HG03139 (cell line): ENCODE results near the gene CORO2B.
"Not testable (repeated sequence)": the region's sequence is repeated elsewhere in the genome, so short reads cannot be mapped to it uniquely, and the experiment has no call there.

Source experiments
- ATAC-seq: cut with Tn5 transposase; IDR thresholded peaks from one replicate; pipeline ENCODE4 v1.9.1; 2021; ENCODE audit not compliant: unreplicated experiment

CORO2B gene

GRCh38 chr15:68604840-68605478 is 26.2 kb downstream of the CORO2B start:
- not testable (repeated sequence) for ATAC-seq

- ATAC-seq = no peak
These were observed 27.6 kb downstream of the CORO2B start for GRCh38 chr15:68606375-68606774.

GRCh38 chr15:68608206-68608843 is 29.5 kb downstream of the CORO2B start:
- ATAC-seq = no peak

- ATAC-seq = no peak
These were observed 30.0 kb downstream of the CORO2B start for GRCh38 chr15:68608844-68609232.

- no peak for ATAC-seq
These were observed 30.8 kb downstream of the CORO2B start for GRCh38 chr15:68609629-68610028.

GRCh38 chr15:68610825-68611224 is 32.0 kb downstream of the CORO2B start:
- ATAC-seq = no peak

GRCh38 chr15:68612503-68612902 is 33.7 kb downstream of the CORO2B start:
- no peak for ATAC-seq

- no peak for ATAC-seq
These were observed 34.4 kb downstream of the CORO2B start for GRCh38 chr15:68612979-68613740.

GRCh38 chr15:68614286-68615035 is 35.7 kb downstream of the CORO2B start:
- ATAC-seq = no peak

- ATAC-seq = no peak
These were observed 36.5 kb downstream of the CORO2B start for GRCh38 chr15:68615301-68615700.

- no peak for ATAC-seq
These were observed 37.0 kb downstream of the CORO2B start for GRCh38 chr15:68615811-68616210.

- ATAC-seq = no peak
These were observed 37.6 kb downstream of the CORO2B start for GRCh38 chr15:68616397-68616796.

GRCh38 chr15:68617001-68617400 is 38.2 kb downstream of the CORO2B start:
- no peak for ATAC-seq

GRCh38 chr15:68617777-68618176 is 39.0 kb downstream of the CORO2B start:
- no peak for ATAC-seq

GRCh38 chr15:68618394-68618793 is 39.6 kb downstream of the CORO2B start:
- no peak for ATAC-seq

- ATAC-seq = no peak
These were observed 40.3 kb downstream of the CORO2B start for GRCh38 chr15:68618908-68619698.

GRCh38 chr15:68620721-68621527 is 42.1 kb downstream of the CORO2B start:
- no peak for ATAC-seq

GRCh38 chr15:68621535-68621934 is 42.7 kb downstream of the CORO2B start:
- no peak for ATAC-seq

GRCh38 chr15:68623301-68623892 is 44.6 kb downstream of the CORO2B start:
- no peak for ATAC-seq
